Erythroblast (primary cell): ENCODE measurements around the gene ALOXE3.

Source experiments
- GATA1 ChIP-seq: IDR thresholded peaks from 2 replicates; pipeline ENCODE4 v1.6.1; 2011; ENCODE audit warnings: low read depth, mild to moderate bottlenecking, control low read depth, low read length, moderate library complexity
- POLR2A ChIP-seq: IDR thresholded peaks from 2 replicates; pipeline ENCODE4 v1.6.1; 2011; ENCODE audit warnings: mild to moderate bottlenecking, low read length

DNA sequence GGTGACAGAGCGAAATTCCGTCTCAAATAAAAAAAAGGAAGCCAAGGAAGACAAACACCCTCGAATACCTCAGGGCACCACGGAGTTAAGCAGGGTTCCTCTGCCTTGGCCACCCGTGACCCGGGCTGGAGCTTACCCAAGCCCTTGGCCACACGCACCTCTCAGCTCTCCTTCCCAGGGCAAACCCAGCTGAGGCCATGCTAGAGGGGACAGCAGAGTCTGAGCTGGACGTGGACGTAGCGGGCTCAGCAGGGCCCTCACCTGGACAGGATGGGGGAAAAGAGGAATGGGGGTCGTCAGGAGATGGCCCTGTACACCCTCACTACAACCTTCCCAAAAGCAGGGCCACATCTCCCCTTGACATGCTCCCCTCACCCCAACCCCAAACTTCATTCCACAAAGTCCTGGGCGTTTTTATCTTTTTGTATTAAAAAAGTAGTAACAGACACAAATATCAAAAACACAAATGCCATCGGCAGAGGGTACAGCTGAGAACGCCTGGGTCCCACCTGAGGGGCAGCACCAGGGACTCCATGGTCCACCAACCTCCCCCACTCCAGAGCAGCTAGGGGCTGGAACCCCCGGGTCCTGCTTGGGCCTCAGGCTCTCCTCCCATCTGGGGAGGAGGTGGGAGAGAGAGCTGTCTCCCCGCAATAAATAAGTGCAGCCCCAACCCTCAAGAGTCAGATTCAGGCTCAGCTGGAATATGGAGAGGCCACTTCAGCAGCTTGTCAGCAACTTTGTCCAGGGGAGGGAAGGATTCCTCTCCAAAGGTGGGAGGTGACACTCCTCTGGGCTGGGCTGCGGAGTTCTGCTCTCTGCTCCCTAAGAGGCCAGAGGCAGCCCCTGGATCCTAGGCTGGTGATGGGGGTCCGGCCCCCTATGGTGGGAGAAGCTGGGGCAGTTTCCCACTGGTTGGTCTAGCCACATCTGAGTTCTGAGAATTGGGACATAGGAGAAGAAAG lies 22.0 kb upstream of the ALOXE3 start:
- TF ChIP-seq POLR2A (peak; percentile 10), GATA1 (no peak)
